ENCODE measurements around the gene PCDHAC2. TPM values are rescaled to one million over a fixed set of nuclear protein-coding genes. Genes with fewer than 3 reads are reported as not detected.

PCDHAC2 gene
- total RNA-seq, 1 donor from 2014 or later = 1.9 TPM

- H3K4me1 Mint-ChIP-seq = peaks cover 45% of the 10 kb centered on the region
- no peak for DNase-seq (ENCODE audit: low read depth, low spot score)
Observed at GRCh38 chr5:140988100-140988499, 21.8 kb downstream of the PCDHAC2 start.

DNA sequence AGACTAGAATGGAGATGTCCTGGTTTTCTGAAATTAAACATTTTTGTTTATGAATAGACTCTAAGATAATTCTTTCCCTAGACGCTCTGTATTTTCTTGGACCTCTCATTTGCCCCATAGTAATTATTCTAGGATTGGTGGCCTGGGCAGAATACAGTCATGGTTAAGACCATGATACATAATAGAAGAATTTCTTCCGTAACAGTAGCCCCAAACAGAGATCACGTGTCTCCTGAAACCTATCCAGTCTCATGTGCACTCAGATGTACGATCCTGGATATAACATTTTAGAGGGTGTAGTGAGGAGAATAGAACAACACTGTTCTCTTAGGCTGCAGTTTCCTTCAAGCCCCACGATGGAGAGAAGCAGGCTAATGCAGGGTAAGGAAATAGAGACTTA, 22.3 kb downstream of the PCDHAC2 start:
- H3K27ac Mint-ChIP-seq (ENCODE audit: unreplicated experiment) = no peak overlapping the region
- peaks cover 45% of the 10 kb centered on the region for H3K4me1 Mint-ChIP-seq
- DNase-seq (ENCODE audit: low read depth, low spot score) = no peak
- no peak for TF ChIP-seq CTCF (conservative IDR thresholded peaks at IDR 0.05)
- H3K4me3 Mint-ChIP-seq = no peak overlapping the region
- H3K36me3 Mint-ChIP-seq (ENCODE audit: low read depth) = peaks cover 3% of the 10 kb centered on the region
- peaks cover 3% of the 10 kb centered on the region for H3K9me3 Mint-ChIP-seq
- H3K27me3 Mint-ChIP-seq (ENCODE audit: low read depth) = no peaks in the 10 kb centered on the region

More at GRCh38 chr5:140988100-140988499, 21.8 kb downstream of the PCDHAC2 start:
- no peak overlapping the region for H3K27ac Mint-ChIP-seq (ENCODE audit: unreplicated experiment)
- H3K27me3 Mint-ChIP-seq (ENCODE audit: low read depth) = no peaks in the 10 kb centered on the region
- H3K4me3 Mint-ChIP-seq = no peak overlapping the region
- H3K9me3 Mint-ChIP-seq = peaks cover 3% of the 10 kb centered on the region
- H3K36me3 Mint-ChIP-seq (ENCODE audit: low read depth) = peaks cover 3% of the 10 kb centered on the region
- TF ChIP-seq CTCF (conservative IDR thresholded peaks at IDR 0.05) = no peak

DNA sequence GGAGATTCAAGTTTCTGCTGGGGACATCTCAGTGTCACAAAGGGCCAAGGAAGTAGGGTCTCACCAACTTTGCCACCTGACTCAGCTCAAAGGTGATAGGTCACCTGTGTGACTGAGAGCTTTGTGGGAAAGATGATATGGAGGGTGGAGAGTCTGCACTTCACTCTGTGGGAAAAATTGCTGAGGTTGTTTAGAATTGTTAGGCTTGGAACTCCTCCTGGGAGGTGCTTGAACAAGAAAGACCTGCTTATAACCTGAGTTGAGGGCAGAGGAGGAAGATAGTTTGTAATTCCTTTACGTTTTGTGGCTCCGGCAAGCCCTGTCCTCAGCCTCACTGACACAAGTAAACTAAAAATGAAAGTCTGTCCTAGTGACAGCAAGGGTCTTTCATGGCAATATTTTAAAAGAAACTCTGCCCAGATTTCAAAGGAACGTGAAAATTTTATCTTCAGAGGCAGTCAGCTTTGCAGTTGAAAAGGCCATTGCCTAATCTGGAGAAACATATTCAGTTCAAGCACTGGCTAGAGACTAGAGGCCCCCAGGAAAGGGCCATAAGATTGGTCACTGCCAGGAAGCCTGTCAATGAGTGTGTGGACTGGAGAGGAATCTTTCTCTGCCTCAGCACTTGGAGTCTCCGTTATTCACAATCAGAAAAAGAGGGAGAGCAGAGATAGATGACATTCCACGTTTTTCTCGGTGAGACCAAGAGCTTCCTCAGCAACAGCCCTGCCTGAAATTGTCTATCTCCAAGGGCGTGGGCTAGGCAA, 23.2 kb downstream of the PCDHAC2 start:
- no peak for TF ChIP-seq CTCF (conservative IDR thresholded peaks at IDR 0.05)
- no peak overlapping the region for H3K27ac Mint-ChIP-seq (ENCODE audit: unreplicated experiment)
- peaks cover 45% of the 10 kb centered on the region for H3K4me1 Mint-ChIP-seq
- no peaks in the 10 kb centered on the region for H3K27me3 Mint-ChIP-seq (ENCODE audit: low read depth)
- DNase-seq (ENCODE audit: low read depth, low spot score) = no peak
- H3K9me3 Mint-ChIP-seq = peaks cover 3% of the 10 kb centered on the region
- H3K4me3 Mint-ChIP-seq = no peak overlapping the region
- H3K36me3 Mint-ChIP-seq (ENCODE audit: low read depth) = peaks cover 3% of the 10 kb centered on the region

DNA sequence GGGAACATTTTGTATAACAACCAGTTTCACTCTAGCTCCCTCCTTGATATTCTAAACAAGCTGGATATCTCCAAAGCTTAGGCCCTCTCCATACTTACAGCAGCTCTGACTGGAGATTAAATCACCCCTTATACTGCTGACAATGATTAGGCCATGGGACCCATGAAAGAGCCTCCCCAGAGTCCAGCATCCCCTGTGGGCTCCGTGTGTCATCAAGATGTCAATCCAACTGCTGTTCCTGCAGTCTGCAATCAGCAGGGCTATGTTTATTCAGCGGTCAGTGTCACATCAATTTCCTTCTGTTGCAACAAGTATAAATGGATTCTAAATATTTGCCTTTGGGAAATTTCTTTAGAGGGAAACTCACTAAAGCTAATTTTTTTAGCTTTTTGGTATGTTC, 26.6 kb downstream of the PCDHAC2 start:
- TF ChIP-seq CTCF (conservative IDR thresholded peaks at IDR 0.05) = no peak
- peaks cover 27% of the 10 kb centered on the region for H3K4me1 Mint-ChIP-seq
- H3K4me3 Mint-ChIP-seq = no peak overlapping the region
- no peaks in the 10 kb centered on the region for H3K9me3 Mint-ChIP-seq
- no peaks in the 10 kb centered on the region for H3K36me3 Mint-ChIP-seq (ENCODE audit: low read depth)
- no peaks in the 10 kb centered on the region for H3K27me3 Mint-ChIP-seq (ENCODE audit: low read depth)
- DNase-seq (ENCODE audit: low read depth, low spot score) = no peak
- no peak overlapping the region for H3K27ac Mint-ChIP-seq (ENCODE audit: unreplicated experiment)

DNA sequence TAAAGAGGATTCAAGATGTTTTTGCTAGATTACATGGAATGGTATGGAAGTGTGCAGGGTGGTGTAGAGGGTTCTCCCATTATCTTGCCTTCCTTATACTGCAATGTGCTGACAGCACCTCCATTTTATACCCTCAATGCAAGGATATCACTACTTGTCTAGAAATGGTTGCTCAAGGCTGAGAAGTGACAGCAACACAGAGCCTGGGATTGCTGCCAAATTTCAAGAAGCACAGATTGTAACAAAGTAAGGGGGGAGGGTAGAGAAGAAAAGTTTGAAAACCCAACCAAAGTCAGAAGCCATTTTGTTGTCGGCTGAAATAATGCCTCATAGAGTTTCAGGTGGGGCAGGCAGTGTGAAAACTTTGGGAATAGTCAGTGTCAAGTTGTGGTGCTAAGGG, 29.8 kb downstream of the PCDHAC2 start:
- H3K4me3 Mint-ChIP-seq = no peak overlapping the region
- H3K27ac Mint-ChIP-seq (ENCODE audit: unreplicated experiment) = no peak overlapping the region
- no peak for DNase-seq (ENCODE audit: low read depth, low spot score)
- no peaks in the 10 kb centered on the region for H3K36me3 Mint-ChIP-seq (ENCODE audit: low read depth)
- TF ChIP-seq CTCF (conservative IDR thresholded peaks at IDR 0.05) = no peak
- peaks cover 16% of the 10 kb centered on the region for H3K4me1 Mint-ChIP-seq
- H3K27me3 Mint-ChIP-seq (ENCODE audit: low read depth) = no peaks in the 10 kb centered on the region
- no peaks in the 10 kb centered on the region for H3K9me3 Mint-ChIP-seq

All from neural crest cell (in vitro differentiated cells).